OCI-LY1 (cell line): ENCODE measurements around the gene CTSH.

ENCODE experiments used
- EZH2 ChIP-seq: fragments of 200-600 bp; sonication (generic), shearing (Covaris generic); IDR thresholded peaks from 2 replicates; pipeline ENCODE4 v1.8.0; 2017; ENCODE audit warnings: borderline replicate concordance, mixed run types, mild to moderate bottlenecking, antibody characterized with exemption, low read length, moderate library complexity, mixed read lengths
- TF ChIP-seq, protein P1 (sequence below): fragments of 200-600 bp; sonication (generic), shearing (Covaris generic); IDR thresholded peaks from 2 replicates; pipeline ENCODE4 v1.5.1; 2017; ENCODE audit warnings: mild to moderate bottlenecking, antibody characterized with exemption, low read length, moderate library complexity, mixed read lengths

DNA sequence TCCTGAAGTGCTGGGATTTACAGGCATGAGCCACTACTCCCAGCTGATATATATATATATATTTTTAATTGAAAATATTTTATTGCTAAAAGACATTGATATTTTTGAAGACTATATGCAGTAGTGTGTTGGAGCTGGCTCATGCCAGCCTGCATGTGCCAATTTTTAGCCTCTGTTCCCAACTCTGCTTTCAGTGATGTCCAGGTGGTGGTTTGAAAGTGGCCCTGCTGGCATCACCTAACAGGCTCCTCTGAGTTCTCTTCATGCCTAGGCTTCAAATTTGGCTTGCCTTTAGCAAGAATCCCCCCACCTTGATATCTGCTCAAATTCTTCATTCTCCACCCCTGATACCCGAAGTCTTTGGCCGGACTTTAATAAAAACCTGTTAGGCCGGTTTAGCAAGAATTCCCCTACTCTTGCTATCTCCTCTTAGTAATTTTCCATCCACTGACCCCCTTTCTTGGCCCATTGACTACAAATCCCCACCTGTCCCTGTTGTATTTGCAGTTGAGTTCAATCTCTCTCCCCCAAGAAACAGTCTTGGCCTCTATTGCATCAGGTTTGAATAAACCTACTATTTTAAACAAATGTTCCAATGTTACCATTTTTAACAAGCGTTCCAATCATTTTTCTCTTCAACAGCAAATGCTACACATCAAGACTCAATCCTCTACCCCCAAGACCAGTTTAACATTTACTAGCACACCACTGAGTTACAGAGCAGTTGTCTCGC, 23.9 kb upstream of the CTSH start:
- TF ChIP-seq, protein P1, sequence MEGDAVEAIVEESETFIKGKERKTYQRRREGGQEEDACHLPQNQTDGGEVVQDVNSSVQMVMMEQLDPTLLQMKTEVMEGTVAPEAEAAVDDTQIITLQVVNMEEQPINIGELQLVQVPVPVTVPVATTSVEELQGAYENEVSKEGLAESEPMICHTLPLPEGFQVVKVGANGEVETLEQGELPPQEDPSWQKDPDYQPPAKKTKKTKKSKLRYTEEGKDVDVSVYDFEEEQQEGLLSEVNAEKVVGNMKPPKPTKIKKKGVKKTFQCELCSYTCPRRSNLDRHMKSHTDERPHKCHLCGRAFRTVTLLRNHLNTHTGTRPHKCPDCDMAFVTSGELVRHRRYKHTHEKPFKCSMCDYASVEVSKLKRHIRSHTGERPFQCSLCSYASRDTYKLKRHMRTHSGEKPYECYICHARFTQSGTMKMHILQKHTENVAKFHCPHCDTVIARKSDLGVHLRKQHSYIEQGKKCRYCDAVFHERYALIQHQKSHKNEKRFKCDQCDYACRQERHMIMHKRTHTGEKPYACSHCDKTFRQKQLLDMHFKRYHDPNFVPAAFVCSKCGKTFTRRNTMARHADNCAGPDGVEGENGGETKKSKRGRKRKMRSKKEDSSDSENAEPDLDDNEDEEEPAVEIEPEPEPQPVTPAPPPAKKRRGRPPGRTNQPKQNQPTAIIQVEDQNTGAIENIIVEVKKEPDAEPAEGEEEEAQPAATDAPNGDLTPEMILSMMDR = no peak
- TF ChIP-seq EZH2 = no peak
